Neural progenitor cell (in vitro differentiated cells): ENCODE data around the gene RAP1GDS1.

Experiments used
- CTCF ChIP-seq: fragments of 200-600 bp; sonication (generic); IDR thresholded peaks from 2 replicates; pipeline ENCODE4 v1.5.1; 2017; ENCODE audit warnings: antibody characterized with exemption, mild to moderate bottlenecking
- EZH2 ChIP-seq: fragments of 200-600 bp; sonication (generic); IDR thresholded peaks from 2 replicates; pipeline ENCODE4 v1.6.1; 2017; ENCODE audit warnings: antibody characterized with exemption, mild to moderate bottlenecking, moderate library complexity

- TF ChIP-seq CTCF (no peak), EZH2 (no peak)
Observed at GRCh38 chr4:98490251-98490650, 229.1 kb downstream of the RAP1GDS1 start.
